K562 (cell line): ENCODE measurements around the gene MCU. TPM values are rescaled to one million over a fixed set of nuclear protein-coding genes. Genes with fewer than 3 reads are reported as not detected.

Source experiments
- ATF7 ChIP-seq: fragments of 450-650 bp; IDR thresholded peaks from 2 replicates; pipeline ENCODE4 v1.7.1; 2014; ENCODE audit warnings: mild to moderate bottlenecking, moderate library complexity
- BDP1 ChIP-seq: IDR thresholded peaks from 3 replicates; pipeline ENCODE4 v1.6.1; 2011; ENCODE audit not compliant: insufficient read length, insufficient read depth
- BHLHE40 ChIP-seq: IDR thresholded peaks from 2 replicates; pipeline ENCODE4 v1.6.1; 2011; ENCODE audit warnings: low read length, improper control_type of control experiment
- EP400 ChIP-seq: fragments of 450-650 bp; IDR thresholded peaks from 2 replicates; pipeline ENCODE4 v1.6.1; 2017; ENCODE audit warnings: antibody characterized with exemption, mild to moderate bottlenecking, moderate library complexity
- FOXK2 ChIP-seq, 2 experiments: fragments of 450-650 bp; IDR thresholded peaks in 1 of 2; conservative IDR thresholded peaks in 1 of 2; 2 replicates each; pipeline ENCODE4 v1.6.1; 2016; ENCODE audit warnings: low read depth in 2 of 2, mild to moderate bottlenecking in 1 of 2
- HDAC2 ChIP-seq: fragments of 450-650 bp; IDR thresholded peaks from 2 replicates; pipeline ENCODE4 v1.6.1; 2016; ENCODE audit warnings: mild to moderate bottlenecking
- HIVEP1 ChIP-seq: fragments of 250-450 bp; sonication (Bioruptor Pico); IDR thresholded peaks from 2 replicates; pipeline ENCODE4 v1.4.0; 2020; ENCODE audit warnings: mild to moderate bottlenecking
- JUN ChIP-seq, 2 experiments: sonication (generic) in 1 of 2; formaldehyde crosslinking in 1 of 2; IDR thresholded peaks; 2 replicates each; pipeline versions ENCODE4 v1.6.1 to v1.8.0; 2012 to 2022; ENCODE audit warnings: borderline replicate concordance in 2 of 2, mild to moderate bottlenecking in 2 of 2, improper control_type of control experiment in 1 of 2, low read depth in 1 of 2, low read length in 1 of 2, missing genetic modification reagents in 1 of 2
- MECOM ChIP-seq: fragments of 250-450 bp; sonication (Bioruptor Pico); IDR thresholded peaks from 2 replicates; pipeline ENCODE4 v1.8.0; 2022; ENCODE audit warnings: inconsistent platforms
- NCOA6 ChIP-seq: fragments of 450-650 bp; IDR thresholded peaks from 2 replicates; pipeline ENCODE4 v1.6.1; 2017; ENCODE audit warnings: mild to moderate bottlenecking
- SIN3A ChIP-seq, 2 experiments: fragments of 150-350 bp in 1 of 2; IDR thresholded peaks; 2 replicates each; pipeline ENCODE4 v1.6.1; 2011 to 2016; ENCODE audit warnings: borderline replicate concordance in 2 of 2, low read depth in 2 of 2, low read length in 2 of 2, mild to moderate bottlenecking in 2 of 2, moderate library complexity in 2 of 2; ENCODE audit not compliant: control insufficient read depth in 1 of 2
- SIRT6 ChIP-seq: IDR thresholded peaks from one replicate; pipeline ENCODE4 v1.6.1; 2012; ENCODE audit warnings: low read depth, mild to moderate bottlenecking, control low read depth, inconsistent platforms, low read length, moderate library complexity
- SREBF2 ChIP-seq: sonication (generic); formaldehyde crosslinking; IDR thresholded peaks from 2 replicates; pipeline ENCODE4 v1.4.0; 2020; ENCODE audit warnings: mild to moderate bottlenecking, missing genetic modification reagents
- TFAM ChIP-seq: fragments of 250-450 bp; sonication (Bioruptor Pico); conservative IDR thresholded peaks from 2 replicates; pipeline ENCODE4 v1.5.0; 2021; ENCODE audit warnings: mild to moderate bottlenecking, moderate library complexity
- ZBED1 ChIP-seq: IDR thresholded peaks from 2 replicates; pipeline ENCODE4 v1.6.1; 2014
- ZNF175 ChIP-seq: fragments of 200-800 bp; sonication (Bioruptor generic); IDR thresholded peaks from 2 replicates; pipeline ENCODE4 v1.6.1; 2016; ENCODE audit warnings: low read depth, mild to moderate bottlenecking, missing genetic modification characterization, missing compliant biosample characterization
- ZNF717 ChIP-seq: fragments of 250-450 bp; sonication (Bioruptor Pico); IDR thresholded peaks from 2 replicates; pipeline ENCODE4 v1.5.0; 2021
- polyA plus RNA-seq, 8 experiments: library from polyadenylated mRNA; depleted of rRNA in 4 of 8; stranded (reverse) in 5 of 8; unstranded in 3 of 8; fragments of >200 nt; fragmentation: Nextera tagmentation in 2 of 8; fragmentation: Illumina TruSeq in 1 of 8; extraction: Ambion mirVana in 2 of 8; extraction: Trizol in 1 of 8; gene quantifications; 2 replicates each; pipeline versions ENCODE4 v1.2.1 to v1.2.3, GENCODE V29; 2011 to 2014; ENCODE audit warnings: inconsistent platforms in 1 of 8, missing spikeins in 1 of 8
- total RNA-seq, 7 experiments: library from RNA; depleted of rRNA in 6 of 7; stranded (reverse); fragments of >200 nt in 6 of 7; fragmentation: Illumina TruSeq in 2 of 7; extraction: Trizol in 2 of 7; gene quantifications; 2 replicates each; pipeline versions ENCODE4 v1.2.1 to v1.2.3, GENCODE V29; 2011 to 2021; ENCODE audit warnings: low replicate concordance in 1 of 7
- TF ChIP-seq, protein P1 (sequence below): fragments of 450-650 bp; IDR thresholded peaks from 2 replicates; pipeline ENCODE4 v1.7.0; 2016; ENCODE audit warnings: borderline replicate concordance
- TF ChIP-seq, protein P2 (sequence below): sonication (generic); formaldehyde crosslinking; IDR thresholded peaks from 2 replicates; pipeline ENCODE4 v1.8.0; 2022; ENCODE audit warnings: missing genetic modification reagents, mild to moderate bottlenecking, borderline replicate concordance
- TF ChIP-seq, protein P3 (sequence below): sonication (generic); formaldehyde crosslinking; IDR thresholded peaks from 2 replicates; pipeline ENCODE4 v1.8.0; 2023; ENCODE audit warnings: missing genetic modification reagents, mild to moderate bottlenecking, borderline replicate concordance

The MCU gene
- total and polyA plus RNA-seq, 9 of the 15 experiments (the other 6 are each of a cell fraction or from before 2014, with no cell fraction given): 8.2 to 88.8 (median 21.3) TPM

GRCh38 chr10:72682638-72683037, 9.3 kb upstream of the MCU start (continued):
- TF ChIP-seq HIVEP1 (CRISPR knock-in tag): no peak
- no peak for TF ChIP-seq NCOA6
- TF ChIP-seq, protein P1, sequence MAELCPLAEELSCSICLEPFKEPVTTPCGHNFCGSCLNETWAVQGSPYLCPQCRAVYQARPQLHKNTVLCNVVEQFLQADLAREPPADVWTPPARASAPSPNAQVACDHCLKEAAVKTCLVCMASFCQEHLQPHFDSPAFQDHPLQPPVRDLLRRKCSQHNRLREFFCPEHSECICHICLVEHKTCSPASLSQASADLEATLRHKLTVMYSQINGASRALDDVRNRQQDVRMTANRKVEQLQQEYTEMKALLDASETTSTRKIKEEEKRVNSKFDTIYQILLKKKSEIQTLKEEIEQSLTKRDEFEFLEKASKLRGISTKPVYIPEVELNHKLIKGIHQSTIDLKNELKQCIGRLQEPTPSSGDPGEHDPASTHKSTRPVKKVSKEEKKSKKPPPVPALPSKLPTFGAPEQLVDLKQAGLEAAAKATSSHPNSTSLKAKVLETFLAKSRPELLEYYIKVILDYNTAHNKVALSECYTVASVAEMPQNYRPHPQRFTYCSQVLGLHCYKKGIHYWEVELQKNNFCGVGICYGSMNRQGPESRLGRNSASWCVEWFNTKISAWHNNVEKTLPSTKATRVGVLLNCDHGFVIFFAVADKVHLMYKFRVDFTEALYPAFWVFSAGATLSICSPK: no peak
- TF ChIP-seq MECOM (CRISPR knock-in tag): no peak
- TF ChIP-seq, protein P2, sequence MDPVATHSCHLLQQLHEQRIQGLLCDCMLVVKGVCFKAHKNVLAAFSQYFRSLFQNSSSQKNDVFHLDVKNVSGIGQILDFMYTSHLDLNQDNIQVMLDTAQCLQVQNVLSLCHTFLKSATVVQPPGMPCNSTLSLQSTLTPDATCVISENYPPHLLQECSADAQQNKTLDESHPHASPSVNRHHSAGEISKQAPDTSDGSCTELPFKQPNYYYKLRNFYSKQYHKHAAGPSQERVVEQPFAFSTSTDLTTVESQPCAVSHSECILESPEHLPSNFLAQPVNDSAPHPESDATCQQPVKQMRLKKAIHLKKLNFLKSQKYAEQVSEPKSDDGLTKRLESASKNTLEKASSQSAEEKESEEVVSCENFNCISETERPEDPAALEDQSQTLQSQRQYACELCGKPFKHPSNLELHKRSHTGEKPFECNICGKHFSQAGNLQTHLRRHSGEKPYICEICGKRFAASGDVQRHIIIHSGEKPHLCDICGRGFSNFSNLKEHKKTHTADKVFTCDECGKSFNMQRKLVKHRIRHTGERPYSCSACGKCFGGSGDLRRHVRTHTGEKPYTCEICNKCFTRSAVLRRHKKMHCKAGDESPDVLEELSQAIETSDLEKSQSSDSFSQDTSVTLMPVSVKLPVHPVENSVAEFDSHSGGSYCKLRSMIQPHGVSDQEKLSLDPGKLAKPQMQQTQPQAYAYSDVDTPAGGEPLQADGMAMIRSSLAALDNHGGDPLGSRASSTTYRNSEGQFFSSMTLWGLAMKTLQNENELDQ (CRISPR knock-in tag): no peak
- TF ChIP-seq JUN (IDR thresholded peaks at IDR 0.05; ENCODE audit: borderline replicate concordance, low read depth, low read length): peak; percentile 0; the same call in 1 of the 2 replicates
- TF ChIP-seq JUN (CRISPR knock-in tag; IDR thresholded peaks at IDR 0.05; ENCODE audit: borderline replicate concordance): no peak
- no peak for TF ChIP-seq ATF7
- TF ChIP-seq, protein P3, sequence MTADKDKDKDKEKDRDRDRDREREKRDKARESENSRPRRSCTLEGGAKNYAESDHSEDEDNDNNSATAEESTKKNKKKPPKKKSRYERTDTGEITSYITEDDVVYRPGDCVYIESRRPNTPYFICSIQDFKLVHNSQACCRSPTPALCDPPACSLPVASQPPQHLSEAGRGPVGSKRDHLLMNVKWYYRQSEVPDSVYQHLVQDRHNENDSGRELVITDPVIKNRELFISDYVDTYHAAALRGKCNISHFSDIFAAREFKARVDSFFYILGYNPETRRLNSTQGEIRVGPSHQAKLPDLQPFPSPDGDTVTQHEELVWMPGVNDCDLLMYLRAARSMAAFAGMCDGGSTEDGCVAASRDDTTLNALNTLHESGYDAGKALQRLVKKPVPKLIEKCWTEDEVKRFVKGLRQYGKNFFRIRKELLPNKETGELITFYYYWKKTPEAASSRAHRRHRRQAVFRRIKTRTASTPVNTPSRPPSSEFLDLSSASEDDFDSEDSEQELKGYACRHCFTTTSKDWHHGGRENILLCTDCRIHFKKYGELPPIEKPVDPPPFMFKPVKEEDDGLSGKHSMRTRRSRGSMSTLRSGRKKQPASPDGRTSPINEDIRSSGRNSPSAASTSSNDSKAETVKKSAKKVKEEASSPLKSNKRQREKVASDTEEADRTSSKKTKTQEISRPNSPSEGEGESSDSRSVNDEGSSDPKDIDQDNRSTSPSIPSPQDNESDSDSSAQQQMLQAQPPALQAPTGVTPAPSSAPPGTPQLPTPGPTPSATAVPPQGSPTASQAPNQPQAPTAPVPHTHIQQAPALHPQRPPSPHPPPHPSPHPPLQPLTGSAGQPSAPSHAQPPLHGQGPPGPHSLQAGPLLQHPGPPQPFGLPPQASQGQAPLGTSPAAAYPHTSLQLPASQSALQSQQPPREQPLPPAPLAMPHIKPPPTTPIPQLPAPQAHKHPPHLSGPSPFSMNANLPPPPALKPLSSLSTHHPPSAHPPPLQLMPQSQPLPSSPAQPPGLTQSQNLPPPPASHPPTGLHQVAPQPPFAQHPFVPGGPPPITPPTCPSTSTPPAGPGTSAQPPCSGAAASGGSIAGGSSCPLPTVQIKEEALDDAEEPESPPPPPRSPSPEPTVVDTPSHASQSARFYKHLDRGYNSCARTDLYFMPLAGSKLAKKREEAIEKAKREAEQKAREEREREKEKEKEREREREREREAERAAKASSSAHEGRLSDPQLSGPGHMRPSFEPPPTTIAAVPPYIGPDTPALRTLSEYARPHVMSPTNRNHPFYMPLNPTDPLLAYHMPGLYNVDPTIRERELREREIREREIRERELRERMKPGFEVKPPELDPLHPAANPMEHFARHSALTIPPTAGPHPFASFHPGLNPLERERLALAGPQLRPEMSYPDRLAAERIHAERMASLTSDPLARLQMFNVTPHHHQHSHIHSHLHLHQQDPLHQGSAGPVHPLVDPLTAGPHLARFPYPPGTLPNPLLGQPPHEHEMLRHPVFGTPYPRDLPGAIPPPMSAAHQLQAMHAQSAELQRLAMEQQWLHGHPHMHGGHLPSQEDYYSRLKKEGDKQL: 0 out of 2 replicates have a peak, but pooled peaks have one; percentile 43
- no peak for TF ChIP-seq SIN3A (IDR thresholded peaks at IDR 0.05; ENCODE audit: borderline replicate concordance in 2 of 2, control insufficient read depth in 1 of 2, low read depth in 2 of 2, low read length in 2 of 2)
- TF ChIP-seq ZNF175: 0 out of 2 replicates have a peak, but pooled peaks have one; percentile 43
- TF ChIP-seq SIRT6: no peak
- no peak for TF ChIP-seq SREBF2 (CRISPR knock-in tag)
- no peak for TF ChIP-seq ZNF717 (CRISPR knock-in tag)
- TF ChIP-seq BDP1: no peak
- no peak for TF ChIP-seq ZBED1
- 0 out of 2 replicates have a peak, but pooled peaks have one; percentile 19 for TF ChIP-seq EP400
- TF ChIP-seq TFAM (CRISPR knock-in tag): no peak
- TF ChIP-seq FOXK2 (conservative IDR thresholded peaks at IDR 0.05 in 1 of 2, IDR thresholded peaks at IDR 0.05 in 1 of 2; ENCODE audit: low read depth in 2 of 2): peak in 1 of 2 experiments; percentile 55; a peak in 1 of 4 replicates
- TF ChIP-seq HDAC2: 0 out of 2 replicates have a peak, but pooled peaks have one; percentile 16
- TF ChIP-seq BHLHE40: peak; percentile 90
